Measurements from ENCODE around the gene WIPF2.

DNA sequence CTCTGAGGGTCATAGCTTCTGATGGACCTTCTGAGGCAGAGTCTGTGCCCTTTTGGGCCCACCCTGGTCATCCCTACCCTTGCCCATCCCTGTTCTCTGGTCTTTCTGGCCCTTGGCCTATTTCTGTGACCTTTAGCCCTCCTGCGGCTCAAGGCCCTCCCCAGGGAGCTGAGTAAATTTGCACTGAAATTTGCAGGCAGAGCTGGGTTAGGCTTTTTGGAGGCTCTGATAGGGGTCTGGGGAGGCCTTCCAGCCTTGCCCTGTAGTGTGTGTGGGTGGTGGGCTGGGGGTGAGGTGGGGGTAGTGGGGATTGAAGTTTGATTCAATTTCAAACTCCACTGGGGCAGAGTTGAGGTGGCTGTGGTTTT lies 107.7 kb downstream of the WIPF2 start:
- TF ChIP-seq, protein P1, sequence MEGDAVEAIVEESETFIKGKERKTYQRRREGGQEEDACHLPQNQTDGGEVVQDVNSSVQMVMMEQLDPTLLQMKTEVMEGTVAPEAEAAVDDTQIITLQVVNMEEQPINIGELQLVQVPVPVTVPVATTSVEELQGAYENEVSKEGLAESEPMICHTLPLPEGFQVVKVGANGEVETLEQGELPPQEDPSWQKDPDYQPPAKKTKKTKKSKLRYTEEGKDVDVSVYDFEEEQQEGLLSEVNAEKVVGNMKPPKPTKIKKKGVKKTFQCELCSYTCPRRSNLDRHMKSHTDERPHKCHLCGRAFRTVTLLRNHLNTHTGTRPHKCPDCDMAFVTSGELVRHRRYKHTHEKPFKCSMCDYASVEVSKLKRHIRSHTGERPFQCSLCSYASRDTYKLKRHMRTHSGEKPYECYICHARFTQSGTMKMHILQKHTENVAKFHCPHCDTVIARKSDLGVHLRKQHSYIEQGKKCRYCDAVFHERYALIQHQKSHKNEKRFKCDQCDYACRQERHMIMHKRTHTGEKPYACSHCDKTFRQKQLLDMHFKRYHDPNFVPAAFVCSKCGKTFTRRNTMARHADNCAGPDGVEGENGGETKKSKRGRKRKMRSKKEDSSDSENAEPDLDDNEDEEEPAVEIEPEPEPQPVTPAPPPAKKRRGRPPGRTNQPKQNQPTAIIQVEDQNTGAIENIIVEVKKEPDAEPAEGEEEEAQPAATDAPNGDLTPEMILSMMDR (IDR thresholded peaks at IDR 0.05), result no peak
- TF ChIP-seq GABPB1 (CRISPR knock-in tag; IDR thresholded peaks at IDR 0.05) (no peak), ETV6 (CRISPR knock-in tag; IDR thresholded peaks at IDR 0.05) (no peak), FOXP1 (CRISPR knock-in tag; IDR thresholded peaks at IDR 0.05; ENCODE audit: borderline replicate concordance) (no peak), ZNF317 (CRISPR knock-in tag; IDR thresholded peaks at IDR 0.05; ENCODE audit: borderline replicate concordance, low read depth) (no peak)
- TF ChIP-seq, protein P2, sequence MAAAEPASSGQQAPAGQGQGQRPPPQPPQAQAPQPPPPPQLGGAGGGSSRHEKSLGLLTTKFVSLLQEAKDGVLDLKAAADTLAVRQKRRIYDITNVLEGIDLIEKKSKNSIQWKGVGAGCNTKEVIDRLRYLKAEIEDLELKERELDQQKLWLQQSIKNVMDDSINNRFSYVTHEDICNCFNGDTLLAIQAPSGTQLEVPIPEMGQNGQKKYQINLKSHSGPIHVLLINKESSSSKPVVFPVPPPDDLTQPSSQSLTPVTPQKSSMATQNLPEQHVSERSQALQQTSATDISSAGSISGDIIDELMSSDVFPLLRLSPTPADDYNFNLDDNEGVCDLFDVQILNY (CRISPR knock-in tag; IDR thresholded peaks at IDR 0.05), result no peak

Data from WTC11 (cell line).